SK-N-SH treated with all-trans-retinoic acid at 6 μM for 48 hours (cell line): ENCODE results near the gene HPCAL1.

Experiments used
- ATAC-seq: fragments of 200-7000 bp; cut with Tn5 transposase; 3 replicates; pipeline ENCODE4 v1.9.1; 2020; ENCODE audit warnings: mild to moderate bottlenecking, moderate library complexity
- ARNTL ChIP-seq: fragments of 450-650 bp; formaldehyde crosslinking; IDR thresholded peaks from 2 replicates; pipeline ENCODE4 v1.5.0; 2020; ENCODE audit warnings: low read depth, mild to moderate bottlenecking, moderate library complexity, borderline replicate concordance
- BACH2 ChIP-seq: fragments of 250-450 bp; sonication (Bioruptor Pico); IDR thresholded peaks from 2 replicates; pipeline ENCODE4 v1.9.0; 2021; ENCODE audit warnings: mild to moderate bottlenecking, borderline replicate concordance
- CREB5 ChIP-seq: fragments of 250-450 bp; sonication (Bioruptor Pico); IDR thresholded peaks from 2 replicates; pipeline ENCODE4 v1.5.1; 2020; ENCODE audit warnings: low read depth, mild to moderate bottlenecking, moderate library complexity
- CSDC2 ChIP-seq: fragments of 250-450 bp; sonication (Bioruptor Pico); IDR thresholded peaks from 2 replicates; pipeline ENCODE4 v1.5.0; 2020; ENCODE audit warnings: mild to moderate bottlenecking, moderate library complexity
- ESRRG ChIP-seq: fragments of 250-450 bp; sonication (Bioruptor Pico); IDR thresholded peaks from 2 replicates; pipeline ENCODE4 v1.6.1; 2021; ENCODE audit warnings: mild to moderate bottlenecking
- GLIS3 ChIP-seq: fragments of 250-450 bp; sonication (Bioruptor Pico); IDR thresholded peaks from 2 replicates; pipeline ENCODE4 v1.5.0; 2020; ENCODE audit warnings: mild to moderate bottlenecking, moderate library complexity
- ISL1 ChIP-seq: fragments of 250-450 bp; sonication (Bioruptor Pico); IDR thresholded peaks from 2 replicates; pipeline ENCODE4 v2.1.2; 2022; ENCODE audit warnings: mild to moderate bottlenecking, moderate library complexity
- OSR1 ChIP-seq: fragments of 250-450 bp; sonication (Bioruptor Pico); IDR thresholded peaks from 2 replicates; pipeline ENCODE4 v1.8.0; 2022; ENCODE audit warnings: moderate library complexity, mild to moderate bottlenecking, inconsistent platforms
- PPARA ChIP-seq: fragments of 250-450 bp; sonication (Bioruptor Pico); IDR thresholded peaks from 2 replicates; pipeline ENCODE4 v1.5.0; 2020; ENCODE audit warnings: mild to moderate bottlenecking, borderline replicate concordance
- RARB ChIP-seq: fragments of 250-450 bp; sonication (Bioruptor Pico); IDR thresholded peaks from 2 replicates; pipeline ENCODE4 v1.8.0; 2021; ENCODE audit warnings: mild to moderate bottlenecking, moderate library complexity
- SNAI2 ChIP-seq: fragments of 250-450 bp; sonication (Bioruptor Pico); IDR thresholded peaks from 2 replicates; pipeline ENCODE4 v1.5.0; 2020; ENCODE audit warnings: mild to moderate bottlenecking, moderate library complexity
- TOX ChIP-seq: fragments of 250-450 bp; sonication (Bioruptor Pico); IDR thresholded peaks from 2 replicates; pipeline ENCODE4 v1.8.0; 2021; ENCODE audit warnings: mild to moderate bottlenecking, moderate library complexity, borderline replicate concordance
- TSHZ2 ChIP-seq: fragments of 250-450 bp; sonication (Bioruptor Pico); IDR thresholded peaks from 2 replicates; pipeline ENCODE4 v1.5.0; 2020; ENCODE audit warnings: mild to moderate bottlenecking, moderate library complexity
- ZC3H10 ChIP-seq: fragments of 250-450 bp; sonication (Bioruptor Pico); IDR thresholded peaks from 2 replicates; pipeline ENCODE4 v1.5.1; 2021; ENCODE audit warnings: mild to moderate bottlenecking, moderate library complexity
- ZFP3 ChIP-seq: fragments of 250-450 bp; sonication (Bioruptor Pico); IDR thresholded peaks from 2 replicates; pipeline ENCODE4 v1.5.0; 2020; ENCODE audit warnings: mild to moderate bottlenecking, moderate library complexity
- ZFP30 ChIP-seq: fragments of 450-650 bp; formaldehyde crosslinking; IDR thresholded peaks from 2 replicates; pipeline ENCODE4 v1.5.0; 2022; ENCODE audit warnings: mild to moderate bottlenecking, moderate library complexity
- ZNF565 ChIP-seq: fragments of 450-650 bp; formaldehyde crosslinking; conservative IDR thresholded peaks from 2 replicates; pipeline ENCODE4 v1.5.0; 2020; ENCODE audit warnings: low read depth, mild to moderate bottlenecking, moderate library complexity
- ZNF70 ChIP-seq: fragments of 450-650 bp; formaldehyde crosslinking; IDR thresholded peaks from 2 replicates; pipeline ENCODE4 v1.5.0; 2020; ENCODE audit warnings: mild to moderate bottlenecking, moderate library complexity
- ZNF8 ChIP-seq: fragments of 450-650 bp; formaldehyde crosslinking; IDR thresholded peaks from 2 replicates; pipeline ENCODE4 v1.5.0; 2020; ENCODE audit warnings: mild to moderate bottlenecking, moderate library complexity
- TF ChIP-seq, protein P1 (sequence below): fragments of 250-450 bp; sonication (Bioruptor Pico); IDR thresholded peaks from 2 replicates; pipeline ENCODE4 v1.5.1; 2021; ENCODE audit warnings: mild to moderate bottlenecking, moderate library complexity
- TF ChIP-seq, protein P2 (sequence below): fragments of 250-450 bp; sonication (Bioruptor Pico); IDR thresholded peaks from 2 replicates; pipeline ENCODE4 v1.8.0; 2021; ENCODE audit warnings: low read depth, mild to moderate bottlenecking, moderate library complexity, borderline replicate concordance

Gene HPCAL1

DNA sequence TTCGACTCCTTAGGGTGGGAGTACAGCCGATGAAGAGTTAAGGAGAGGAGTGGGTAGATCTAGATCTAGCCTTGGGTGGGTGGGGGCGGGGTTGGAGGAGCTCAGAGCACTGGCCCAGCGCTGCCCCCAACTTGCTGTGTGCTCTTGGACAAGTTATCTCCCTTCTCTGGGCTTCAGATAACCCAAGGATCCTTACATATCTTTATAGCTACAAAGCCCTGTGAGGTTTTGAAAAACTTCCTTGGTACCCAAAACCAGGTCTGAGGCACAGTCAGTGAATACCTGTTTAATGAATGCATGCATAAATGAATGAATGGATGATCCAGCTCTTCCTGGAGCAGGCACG is 146.8 kb downstream of the HPCAL1 start (continued):
- no peak for TF ChIP-seq TSHZ2 (CRISPR knock-in tag)

DNA sequence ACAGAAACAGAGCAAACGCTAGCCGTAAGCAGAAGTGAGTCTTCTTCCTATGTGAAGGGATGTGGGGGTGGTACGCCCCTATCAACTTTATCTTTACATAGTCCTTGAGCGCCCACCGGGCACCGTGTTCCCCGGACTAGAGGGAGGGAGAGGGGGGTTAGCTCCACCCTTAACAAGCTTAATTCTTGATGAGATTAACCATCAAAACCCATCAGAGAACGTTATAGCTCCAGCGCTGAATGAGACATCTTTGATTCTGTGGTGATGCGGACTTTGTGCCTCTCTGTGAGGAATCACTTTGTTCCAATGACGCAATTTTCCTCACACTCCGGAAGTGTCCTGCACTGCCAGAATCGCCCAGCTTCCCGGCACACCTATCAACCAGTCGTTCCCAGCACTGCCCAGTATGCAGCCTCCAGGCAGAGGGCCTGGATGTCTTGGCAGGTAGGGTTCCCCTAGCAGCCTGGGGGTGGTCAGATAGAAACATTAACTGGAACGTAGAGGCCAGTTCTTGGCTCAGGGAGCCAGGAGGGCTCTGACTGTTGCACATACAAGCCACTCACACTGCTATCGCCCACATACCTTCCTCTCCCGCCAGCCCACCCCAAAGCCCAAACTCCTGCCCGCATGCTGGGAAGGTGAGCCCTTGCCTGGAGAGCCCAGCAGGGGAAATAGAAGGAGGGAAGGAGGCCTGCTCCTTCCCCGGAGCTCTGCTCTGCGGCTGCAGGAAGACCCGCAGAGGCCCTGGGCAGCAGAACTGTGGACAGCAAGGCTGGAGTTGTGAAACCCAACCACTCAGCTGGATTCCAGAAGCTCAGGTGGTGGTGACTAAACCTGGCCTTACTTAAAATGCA is 147.4 kb downstream of the HPCAL1 start:
- TF ChIP-seq CSDC2 (CRISPR knock-in tag), result no peak
- no peak for TF ChIP-seq ZNF565 (CRISPR knock-in tag)
- no peak for TF ChIP-seq ZC3H10 (CRISPR knock-in tag)
- TF ChIP-seq, protein P1, sequence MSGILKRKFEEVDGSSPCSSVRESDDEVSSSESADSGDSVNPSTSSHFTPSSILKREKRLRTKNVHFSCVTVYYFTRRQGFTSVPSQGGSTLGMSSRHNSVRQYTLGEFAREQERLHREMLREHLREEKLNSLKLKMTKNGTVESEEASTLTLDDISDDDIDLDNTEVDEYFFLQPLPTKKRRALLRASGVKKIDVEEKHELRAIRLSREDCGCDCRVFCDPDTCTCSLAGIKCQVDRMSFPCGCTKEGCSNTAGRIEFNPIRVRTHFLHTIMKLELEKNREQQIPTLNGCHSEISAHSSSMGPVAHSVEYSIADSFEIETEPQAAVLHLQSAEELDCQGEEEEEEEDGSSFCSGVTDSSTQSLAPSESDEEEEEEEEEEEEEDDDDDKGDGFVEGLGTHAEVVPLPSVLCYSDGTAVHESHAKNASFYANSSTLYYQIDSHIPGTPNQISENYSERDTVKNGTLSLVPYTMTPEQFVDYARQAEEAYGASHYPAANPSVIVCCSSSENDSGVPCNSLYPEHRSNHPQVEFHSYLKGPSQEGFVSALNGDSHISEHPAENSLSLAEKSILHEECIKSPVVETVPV (CRISPR knock-in tag), result no peak
- no peak for TF ChIP-seq ZFP30 (CRISPR knock-in tag)
- TF ChIP-seq TOX (CRISPR knock-in tag), result no peak
- no peak for TF ChIP-seq ZNF70 (CRISPR knock-in tag)
- TF ChIP-seq RARB (CRISPR knock-in tag), result no peak
- TF ChIP-seq CREB5, result no peak
- no peak for TF ChIP-seq TSHZ2 (CRISPR knock-in tag)
- TF ChIP-seq OSR1 (CRISPR knock-in tag), result no peak

GRCh38 chr2:10451819-10452218 is 149.1 kb downstream of the HPCAL1 start:
- no peak for ATAC-seq
- TF ChIP-seq GLIS3 (CRISPR knock-in tag), result no peak

More for the DNA sequence above, 147.4 kb downstream of the HPCAL1 start:
- no peak for ATAC-seq

- peak; percentile 4; the same call in 2 of the 3 replicates for ATAC-seq
- TF ChIP-seq CSDC2 (CRISPR knock-in tag), result no peak
- TF ChIP-seq CREB5, result no peak
- no peak for TF ChIP-seq ZFP30 (CRISPR knock-in tag)
- no peak for TF ChIP-seq SNAI2 (CRISPR knock-in tag)
- TF ChIP-seq TOX (CRISPR knock-in tag), result no peak
- no peak for TF ChIP-seq ZNF8 (CRISPR knock-in tag)
- no peak for TF ChIP-seq ARNTL (CRISPR knock-in tag)
- TF ChIP-seq ISL1 (CRISPR knock-in tag), result no peak
- TF ChIP-seq GLIS3 (CRISPR knock-in tag), result no peak
- TF ChIP-seq PPARA, result no peak
- no peak for TF ChIP-seq RARB (CRISPR knock-in tag)
- TF ChIP-seq ESRRG (CRISPR knock-in tag), result no peak
- no peak for TF ChIP-seq OSR1 (CRISPR knock-in tag)
- TF ChIP-seq BACH2, result no peak
- TF ChIP-seq, protein P1 (CRISPR knock-in tag), result no peak
- TF ChIP-seq ZFP3, result no peak
- TF ChIP-seq, protein P2, sequence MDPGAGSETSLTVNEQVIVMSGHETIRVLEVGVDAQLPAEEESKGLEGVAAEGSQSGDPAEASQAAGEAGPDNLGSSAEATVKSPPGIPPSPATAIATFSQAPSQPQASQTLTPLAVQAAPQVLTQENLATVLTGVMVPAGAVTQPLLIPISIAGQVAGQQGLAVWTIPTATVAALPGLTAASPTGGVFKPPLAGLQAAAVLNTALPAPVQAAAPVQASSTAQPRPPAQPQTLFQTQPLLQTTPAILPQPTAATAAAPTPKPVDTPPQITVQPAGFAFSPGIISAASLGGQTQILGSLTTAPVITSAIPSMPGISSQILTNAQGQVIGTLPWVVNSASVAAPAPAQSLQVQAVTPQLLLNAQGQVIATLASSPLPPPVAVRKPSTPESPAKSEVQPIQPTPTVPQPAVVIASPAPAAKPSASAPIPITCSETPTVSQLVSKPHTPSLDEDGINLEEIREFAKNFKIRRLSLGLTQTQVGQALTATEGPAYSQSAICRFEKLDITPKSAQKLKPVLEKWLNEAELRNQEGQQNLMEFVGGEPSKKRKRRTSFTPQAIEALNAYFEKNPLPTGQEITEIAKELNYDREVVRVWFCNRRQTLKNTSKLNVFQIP (CRISPR knock-in tag), result no peak
- no peak for TF ChIP-seq ZNF70 (CRISPR knock-in tag)
Measured at GRCh38 chr2:10452312-10452711, 149.6 kb downstream of the HPCAL1 start.
